ENCODE measurements around the gene TTC7B. TPM values are rescaled to one million over a fixed set of nuclear protein-coding genes. Genes with fewer than 3 reads are reported as not detected.

Gene TTC7B
- total and polyA plus RNA-seq, 2 experiments from 2014 or later: 5.2 to 28.2 TPM

GRCh38 chr14:90538095-90538494 lies 278.1 kb downstream of the TTC7B start:
- H4K20me1 ChIP-seq (ENCODE audit: insufficient read depth): no peaks in the 10 kb centered on the region
- no peak for TF ChIP-seq EZH2phosphoT487 (IDR thresholded peaks at IDR 0.05; ENCODE audit: insufficient read depth, low read depth)
- TF ChIP-seq EZH2 (IDR thresholded peaks at IDR 0.05; ENCODE audit: insufficient read depth, poor library complexity, severe bottlenecking): no peak
- no peaks in the 10 kb centered on the region for H3F3A ChIP-seq (ENCODE audit: insufficient read depth)
- no peak overlapping the region for H3K4me3 ChIP-seq
- no peak overlapping the region for H3K9ac ChIP-seq
- H3K4me1 ChIP-seq (ENCODE audit: insufficient read depth): no peaks in the 10 kb centered on the region
- no peaks in the 10 kb centered on the region for H3K36me3 ChIP-seq (ENCODE audit: low read depth)
- H3K4me2 ChIP-seq (ENCODE audit: unreplicated experiment): no peak overlapping the region
- no peak overlapping the region for H2AFZ ChIP-seq
- no peaks in the 10 kb centered on the region for H3K9me3 ChIP-seq (ENCODE audit: low read depth)
- in situ Hi-C loops (cut with MboI): no loop called here
- no peak for DNase-seq
- H3K27me3 ChIP-seq (replicated peaks; ENCODE audit: insufficient read depth): no peaks in the 10 kb centered on the region
- no peak overlapping the region for H3K27ac ChIP-seq
- no peaks in the 10 kb centered on the region for H3K9me2 ChIP-seq (ENCODE audit: insufficient read depth)
- H3K79me2 ChIP-seq (ENCODE audit: insufficient read depth): no peaks in the 10 kb centered on the region
- WGBS, 2 experiments (ENCODE audit: low coverage in 1 of 2, low lambda C conversion rate in 2 of 2, missing lambda C conversion rate in 2 of 2): 79 to 80% methylated on average over 10 of the region's 10 CpGs

DNA sequence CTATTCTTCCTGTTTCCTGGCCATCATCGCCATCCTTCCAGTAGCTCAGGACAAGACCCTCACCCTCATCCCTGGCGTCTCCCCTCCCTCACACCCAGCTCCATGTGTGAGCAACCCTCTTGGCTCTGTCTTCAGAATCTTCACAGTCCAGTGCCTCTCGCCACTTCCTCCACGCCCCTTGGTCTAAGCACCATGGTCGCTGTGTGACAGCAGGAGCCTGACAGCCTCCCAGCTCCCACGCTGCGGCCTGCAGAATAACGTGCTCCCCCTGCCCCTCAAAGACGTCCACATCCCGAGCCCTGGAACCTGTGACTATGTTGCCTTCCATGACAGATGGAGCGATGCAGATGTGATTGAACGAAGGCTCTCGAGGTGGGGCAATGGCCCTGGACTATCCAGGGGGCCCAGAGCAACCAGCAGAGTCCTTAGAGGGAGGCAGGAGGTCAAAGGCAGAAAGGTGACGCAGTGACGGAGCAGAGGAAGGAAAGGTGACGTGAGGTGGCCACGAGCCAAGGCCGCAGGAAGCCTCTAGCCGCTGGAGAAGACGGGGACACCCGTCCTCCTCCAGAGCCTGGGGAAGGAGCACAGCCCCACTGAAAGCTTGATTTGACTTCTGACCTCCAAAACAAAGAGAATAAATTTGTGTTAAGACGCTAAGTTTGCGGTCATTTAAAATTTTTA lies 279.6 kb downstream of the TTC7B start:
- in situ Hi-C loops (cut with MboI): no loop called here
- Histone ChIP-seq H3K9me2 (ENCODE audit: insufficient read depth) (no peaks in the 10 kb centered on the region), H4K20me1 (ENCODE audit: insufficient read depth) (no peaks in the 10 kb centered on the region), H3K79me2 (ENCODE audit: insufficient read depth) (no peaks in the 10 kb centered on the region), H3K9me3 (ENCODE audit: low read depth) (no peaks in the 10 kb centered on the region), H3K4me2 (ENCODE audit: unreplicated experiment) (no peak overlapping the region), H3K27ac (no peak overlapping the region), H3K9ac (no peak overlapping the region), H3K27me3 (replicated peaks; ENCODE audit: insufficient read depth) (no peaks in the 10 kb centered on the region), H3F3A (ENCODE audit: insufficient read depth) (no peaks in the 10 kb centered on the region), H3K4me3 (no peak overlapping the region), H3K36me3 (ENCODE audit: low read depth) (no peaks in the 10 kb centered on the region), H3K4me1 (ENCODE audit: insufficient read depth) (no peaks in the 10 kb centered on the region), H2AFZ (no peak overlapping the region)
- no peak for TF ChIP-seq EZH2phosphoT487 (IDR thresholded peaks at IDR 0.05; ENCODE audit: insufficient read depth, low read depth)
- no peak for TF ChIP-seq EZH2 (IDR thresholded peaks at IDR 0.05; ENCODE audit: insufficient read depth, poor library complexity, severe bottlenecking)
- WGBS, 2 experiments (ENCODE audit: low coverage in 1 of 2, low lambda C conversion rate in 2 of 2, missing lambda C conversion rate in 2 of 2): 79 to 81% methylated on average over 23 of the region's 23 CpGs
- no peak for DNase-seq

GRCh38 chr14:90536092-90536491 lies 280.1 kb downstream of the TTC7B start:
- Histone ChIP-seq H4K20me1 (ENCODE audit: insufficient read depth) (no peaks in the 10 kb centered on the region), H3K79me2 (ENCODE audit: insufficient read depth) (no peaks in the 10 kb centered on the region), H3K4me3 (no peak overlapping the region), H3K9me2 (ENCODE audit: insufficient read depth) (no peaks in the 10 kb centered on the region), H3K27me3 (replicated peaks; ENCODE audit: insufficient read depth) (no peaks in the 10 kb centered on the region), H3K27ac (no peak overlapping the region), H3F3A (ENCODE audit: insufficient read depth) (no peaks in the 10 kb centered on the region), H3K4me2 (ENCODE audit: unreplicated experiment) (no peak overlapping the region), H3K4me1 (ENCODE audit: insufficient read depth) (no peaks in the 10 kb centered on the region), H2AFZ (no peak overlapping the region), H3K36me3 (ENCODE audit: low read depth) (no peaks in the 10 kb centered on the region), H3K9ac (no peak overlapping the region), H3K9me3 (ENCODE audit: low read depth) (no peaks in the 10 kb centered on the region)
- peak; percentile 13 for DNase-seq
- TF ChIP-seq EZH2phosphoT487 (IDR thresholded peaks at IDR 0.05; ENCODE audit: insufficient read depth, low read depth) (no peak), EZH2 (IDR thresholded peaks at IDR 0.05; ENCODE audit: insufficient read depth, poor library complexity, severe bottlenecking) (no peak)
- WGBS, 2 experiments (ENCODE audit: low coverage in 1 of 2, low lambda C conversion rate in 2 of 2, missing lambda C conversion rate in 2 of 2): 70 to 77% methylated on average over 11 of the region's 11 CpGs
- in situ Hi-C loops (cut with MboI): no loop called here

DNA sequence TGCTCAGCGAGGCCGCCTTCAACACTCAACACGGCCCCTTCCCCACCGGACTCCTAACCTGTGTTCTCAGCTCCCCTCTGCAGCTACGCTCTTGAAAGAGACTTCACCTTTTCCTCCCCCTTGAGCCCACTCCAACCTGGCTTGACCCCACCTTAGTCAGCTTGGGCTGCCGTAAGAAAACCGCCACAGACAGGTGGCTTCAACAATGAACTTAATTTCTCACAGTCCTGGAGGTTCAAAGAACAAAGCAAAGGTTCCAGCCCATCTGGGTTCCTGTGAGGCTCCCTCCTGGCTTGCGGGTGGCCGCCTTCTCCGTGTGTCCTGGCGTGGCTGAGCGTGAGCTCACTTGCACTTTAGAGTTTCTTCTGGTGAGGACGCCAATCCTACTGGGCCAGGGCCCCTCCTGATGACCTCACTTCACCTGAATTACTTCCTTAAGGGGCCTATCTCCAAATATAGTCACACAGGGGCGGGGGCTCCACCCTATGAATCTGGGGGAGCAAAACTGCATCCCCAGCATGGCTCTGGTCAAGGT lies 280.6 kb downstream of the TTC7B start:
- Histone ChIP-seq H3K27me3 (replicated peaks; ENCODE audit: insufficient read depth) (no peaks in the 10 kb centered on the region), H3K4me1 (ENCODE audit: insufficient read depth) (no peaks in the 10 kb centered on the region), H3K4me2 (ENCODE audit: unreplicated experiment) (no peak overlapping the region), H3K36me3 (ENCODE audit: low read depth) (no peaks in the 10 kb centered on the region), H4K20me1 (ENCODE audit: insufficient read depth) (no peaks in the 10 kb centered on the region), H3K9me3 (ENCODE audit: low read depth) (no peaks in the 10 kb centered on the region), H2AFZ (no peak overlapping the region), H3K9me2 (ENCODE audit: insufficient read depth) (no peaks in the 10 kb centered on the region), H3F3A (ENCODE audit: insufficient read depth) (no peaks in the 10 kb centered on the region), H3K79me2 (ENCODE audit: insufficient read depth) (no peaks in the 10 kb centered on the region), H3K27ac (no peak overlapping the region), H3K4me3 (no peak overlapping the region), H3K9ac (no peak overlapping the region)
- WGBS, 2 experiments (ENCODE audit: low coverage in 1 of 2, low lambda C conversion rate in 2 of 2, missing lambda C conversion rate in 2 of 2): 81 to 85% methylated on average over 12 to 14 of the region's 14 CpGs
- no peak for TF ChIP-seq EZH2phosphoT487 (IDR thresholded peaks at IDR 0.05; ENCODE audit: insufficient read depth, low read depth)
- TF ChIP-seq EZH2 (IDR thresholded peaks at IDR 0.05; ENCODE audit: insufficient read depth, poor library complexity, severe bottlenecking): no peak
- DNase-seq: no peak
- in situ Hi-C loops (cut with MboI): no loop called here
